Right ventricle myocardium inferior (tissue), 1 donor: Measurements from ENCODE around the gene CHD9NB. TPM values are rescaled to one million over a fixed set of nuclear protein-coding genes. Genes with fewer than 3 reads are reported as not detected.
A peak's percentile ranks its signal among the peaks of the same experiment; 100 is the strongest.
"Not testable (repeated sequence)": the region's sequence is repeated elsewhere in the genome, so short reads cannot be mapped to it uniquely, and the experiment has no call there.

Experiments used
- ATAC-seq: fragments of 200-7000 bp; cut with Tn5 transposase; one replicate; pipeline ENCODE4 v1.9.1; 2020; ENCODE audit warnings: mild to moderate bottlenecking, moderate library complexity
- DNase-seq: peaks from one replicate; pipeline ENCODE4 v3.0.0; 2021; ENCODE audit errors: missing footprints
- intact Hi-C: fragments of 100-400 bp; cut with DNase I; formaldehyde crosslinking; loops from one replicate; pipeline ENCODE4 v1.11.0; 2022
- total RNA-seq: library from RNA; stranded (reverse); fragmentation: NEBNext Ultra II Directional; extraction: Animal tissue kit (Norgen Biotek cat#: 25700); gene quantifications from one replicate; pipeline ENCODE4 v1.2.1, GENCODE V29; 2021
- donor health status: DM: no; HTN: yes; CAD: no; lungs with severe emphysema.

The CHD9NB gene
- total RNA-seq, 1 donor from 2014 or later = 1.4 TPM

GRCh38 chr16:53043428-53043831, 9.3 kb downstream of the CHD9NB start:
- DNase-seq (no peak), ATAC-seq (peak; percentile 39)
- intact Hi-C loops = no loop called here

GRCh38 chr16:53042235-53042701, 10.4 kb downstream of the CHD9NB start:
- no peak for DNase-seq
- intact Hi-C loops = no loop called here
- ATAC-seq = peak; percentile 49

- intact Hi-C loops = no loop called here
- DNase-seq (peak; percentile 90), ATAC-seq (peak; percentile 94)
These were observed 11.2 kb downstream of the CHD9NB start for GRCh38 chr16:53041320-53042051.

- no peak for DNase-seq
- intact Hi-C loops = no loop called here
- ATAC-seq = no peak
These were observed 11.9 kb downstream of the CHD9NB start for GRCh38 chr16:53040788-53041187.

GRCh38 chr16:53036711-53037110, 16.0 kb downstream of the CHD9NB start:
- DNase-seq, intact Hi-C loops, ATAC-seq: not testable (repeated sequence)

GRCh38 chr16:53036066-53036465, 16.6 kb downstream of the CHD9NB start:
- no peak for DNase-seq
- no peak for ATAC-seq
- intact Hi-C loops = no loop called here

- DNase-seq (no peak), ATAC-seq (no peak)
- intact Hi-C loops = no loop called here
These were observed 17.3 kb downstream of the CHD9NB start for GRCh38 chr16:53035176-53035942.

- DNase-seq = no peak
- intact Hi-C loops = no loop called here
- no peak for ATAC-seq
These were observed 18.4 kb downstream of the CHD9NB start for GRCh38 chr16:53034306-53034705.

GRCh38 chr16:53031323-53031942, 21.3 kb downstream of the CHD9NB start:
- DNase-seq = no peak
- peak; percentile 64 for ATAC-seq
- intact Hi-C loops = no loop called here

- ATAC-seq = no peak
- intact Hi-C loops = no loop called here
- no peak for DNase-seq
These were observed 22.7 kb downstream of the CHD9NB start for GRCh38 chr16:53029971-53030370.

GRCh38 chr16:53024045-53024444, 28.7 kb downstream of the CHD9NB start:
- intact Hi-C loops = loop anchor here (5.0 kb wide), 1 partner anchor 957 kb away; no protein-coding TSS in a partner anchor

GRCh38 chr16:53022374-53022773, 30.3 kb downstream of the CHD9NB start:
- ATAC-seq (peak; percentile 69), DNase-seq (no peak)
- intact Hi-C loops = loop anchor here (5.0 kb wide), 1 partner anchor 955 kb away; no protein-coding TSS in a partner anchor

More at GRCh38 chr16:53024045-53024444, 28.7 kb downstream of the CHD9NB start:
- DNase-seq (no peak), ATAC-seq (no peak)

- intact Hi-C loops = no loop called here
- ATAC-seq = no peak
- no peak for DNase-seq
These were observed 33.8 kb downstream of the CHD9NB start for GRCh38 chr16:53018834-53019416.

GRCh38 chr16:53014287-53014686, 38.4 kb downstream of the CHD9NB start:
- no peak for DNase-seq
- intact Hi-C loops = no loop called here
- no peak for ATAC-seq

- ATAC-seq = no peak
- intact Hi-C loops = no loop called here
These were observed 45.6 kb downstream of the CHD9NB start for GRCh38 chr16:53007095-53007494.

GRCh38 chr16:52997922-52998321, 54.8 kb downstream of the CHD9NB start:
- ATAC-seq (no peak), DNase-seq (no peak)
- intact Hi-C loops = no loop called here

More at GRCh38 chr16:53007095-53007494, 45.6 kb downstream of the CHD9NB start:
- no peak for DNase-seq

GRCh38 chr16:52994942-52995341, 57.8 kb downstream of the CHD9NB start:
- intact Hi-C loops = no loop called here
- no peak for ATAC-seq

GRCh38 chr16:52993179-52993578, 59.5 kb downstream of the CHD9NB start:
- ATAC-seq (no peak), DNase-seq (no peak)
- intact Hi-C loops = no loop called here

More at GRCh38 chr16:52994942-52995341, 57.8 kb downstream of the CHD9NB start:
- DNase-seq = no peak

- intact Hi-C loops = no loop called here
- ATAC-seq = no peak
These were observed 61.1 kb downstream of the CHD9NB start for GRCh38 chr16:52991572-52991971.

More at GRCh38 chr16:52991572-52991971, 61.1 kb downstream of the CHD9NB start:
- no peak for DNase-seq
